Stimulated activated CD8-positive, alpha-beta memory T cell treated with anti-CD3 and anti-CD28 coated beads, Interleukin-2, amount 100 ng/mL, for 1 hour (primary cell): ENCODE results near the gene RNU1-3.
"Not testable (repeated sequence)": the region's sequence is repeated elsewhere in the genome, so short reads cannot be mapped to it uniquely, and the experiment has no call there.

Experiments used
- DNase-seq, 2 donors: peaks; one replicate each; pipeline ENCODE4 v3.0.0-alpha.2; 2020; ENCODE audit warnings: low read depth in 2 of 2

RNU1-3 gene

DNA sequence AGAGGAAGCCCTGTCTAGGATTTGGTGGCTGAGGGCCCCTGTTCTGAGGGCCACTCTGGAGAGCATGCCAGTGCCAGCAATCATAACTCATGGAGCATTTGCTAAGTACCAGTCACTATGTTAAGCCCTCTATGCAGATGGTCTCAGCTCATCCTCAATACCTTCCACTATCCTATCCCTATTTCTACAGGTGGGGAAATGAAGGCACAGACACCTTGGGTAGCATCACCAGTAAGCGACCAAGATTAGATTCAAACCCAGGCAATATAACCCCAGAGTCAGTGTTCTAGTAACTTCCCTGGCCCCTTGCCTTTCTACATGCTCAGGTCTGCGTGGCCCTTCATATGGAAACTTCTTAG is 45.5 kb downstream of the RNU1-3 start:
- no peak for DNase-seq

DNA sequence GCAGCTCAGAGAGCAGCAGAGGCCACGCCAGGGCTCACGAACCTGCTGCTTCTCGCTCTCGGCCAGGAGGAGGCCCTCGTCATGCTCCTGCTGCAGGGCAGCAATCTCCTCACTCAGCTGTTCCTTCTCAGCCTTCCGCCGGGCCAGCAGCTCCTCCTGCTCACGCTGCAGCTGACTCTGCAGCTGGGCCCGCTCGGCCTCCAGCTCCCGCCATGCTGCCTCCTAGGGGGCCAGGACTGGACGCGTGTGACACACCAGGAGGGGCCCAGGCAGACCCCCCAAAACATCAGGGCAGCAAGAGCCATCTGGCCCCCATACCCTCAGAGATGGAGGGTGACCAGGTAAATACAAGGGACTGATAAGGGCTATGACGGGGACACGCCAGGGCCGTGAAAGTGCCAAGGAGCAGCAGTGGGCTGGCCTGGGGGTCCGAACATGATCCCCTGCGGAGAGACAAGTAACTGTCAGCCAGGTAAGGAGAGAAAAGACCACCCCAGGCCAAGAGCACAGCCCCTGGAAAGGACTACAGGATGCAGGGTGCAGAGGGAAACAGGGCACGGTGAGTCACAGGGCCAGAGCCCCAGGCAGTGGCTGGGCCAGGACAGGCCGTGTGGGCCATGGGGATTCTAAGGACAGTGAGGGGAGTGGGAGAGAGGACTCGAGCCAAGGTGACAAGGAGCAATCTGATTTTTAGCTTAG is 46.8 kb downstream of the RNU1-3 start:
- DNase-seq, result not testable (repeated sequence)

DNA sequence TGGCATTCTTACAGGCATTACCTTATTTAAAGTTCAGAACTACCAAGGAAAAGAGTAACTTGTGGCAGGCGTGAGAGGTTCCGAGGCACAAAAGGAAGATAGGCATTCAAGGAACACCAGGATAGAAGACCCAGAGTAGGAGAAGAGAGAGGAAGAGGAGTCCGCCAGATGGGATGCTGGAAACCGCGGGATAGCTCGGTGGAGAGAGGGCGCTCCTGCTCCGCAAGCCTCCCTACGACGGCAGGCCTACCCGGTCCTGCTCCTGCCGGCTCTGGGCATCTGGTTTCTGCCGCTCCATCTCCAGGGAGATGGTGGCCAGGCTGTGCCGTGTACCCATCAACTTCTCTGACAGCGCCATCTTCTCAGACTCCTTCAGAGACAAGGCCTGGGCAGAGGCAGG is 48.0 kb downstream of the RNU1-3 start:
- DNase-seq, result no peak

DNA sequence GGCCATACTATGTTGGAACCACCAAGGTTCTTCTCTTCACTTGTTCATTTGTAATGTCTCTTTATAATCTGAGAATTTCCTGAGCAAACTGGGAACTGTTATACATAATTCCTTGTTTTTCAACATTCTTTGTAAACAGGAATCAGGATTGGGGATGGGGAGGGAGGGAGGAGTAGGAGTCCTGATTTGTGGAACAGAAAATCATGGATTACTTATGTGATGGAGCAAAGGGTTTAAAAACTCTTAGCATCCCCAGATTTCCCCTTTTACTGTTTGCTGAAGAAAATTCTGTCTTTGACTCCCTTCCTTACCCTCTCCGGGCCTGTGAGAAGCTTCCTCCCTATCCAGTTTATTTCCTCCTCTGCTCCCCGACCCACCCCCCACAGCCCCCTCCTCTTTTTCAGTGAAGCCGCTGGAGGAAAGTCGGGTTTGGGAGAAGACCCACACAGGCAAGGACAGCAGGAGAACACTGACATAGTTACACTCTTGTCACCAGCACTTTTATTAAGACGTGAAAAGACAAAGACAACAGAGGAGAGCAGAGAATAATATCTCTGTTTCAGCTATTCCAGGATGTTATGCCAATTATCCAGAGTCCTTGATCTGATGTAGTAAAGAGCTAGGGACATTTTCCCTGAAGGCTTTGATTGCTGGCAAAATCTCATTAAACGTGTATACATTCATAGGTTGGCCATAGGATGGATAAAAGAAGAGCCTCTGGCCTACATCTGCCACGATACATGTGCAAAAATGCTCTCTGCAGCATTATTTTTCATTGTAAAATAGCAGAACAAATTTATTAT is 48.8 kb downstream of the RNU1-3 start:
- DNase-seq, result no peak

DNA sequence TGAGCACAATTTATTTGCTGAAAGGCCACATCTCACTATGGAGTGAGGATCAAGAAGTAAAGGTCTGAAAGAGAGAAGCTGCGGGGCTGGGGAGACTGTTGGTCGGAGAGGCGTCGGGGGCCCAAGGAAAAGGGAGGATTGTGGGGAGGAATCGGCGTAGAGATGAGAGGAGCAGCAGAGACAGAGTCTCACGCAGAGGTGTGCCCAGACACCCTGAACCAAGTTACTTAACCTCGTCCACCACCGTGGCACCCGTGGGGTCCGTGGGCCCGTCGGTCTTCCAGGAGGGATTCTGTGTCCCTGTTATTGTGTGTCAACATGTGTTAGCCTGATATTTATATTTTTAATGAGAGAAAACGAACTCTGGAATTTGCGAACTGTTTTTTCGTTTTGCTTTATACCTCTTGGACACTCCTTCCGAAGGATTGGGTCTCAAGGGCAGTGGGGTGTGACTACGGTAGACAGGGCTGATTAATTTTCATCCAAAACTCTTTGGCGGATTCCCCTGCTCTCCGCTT is 49.6 kb downstream of the RNU1-3 start:
- DNase-seq, result no peak
